ENCODE measurements around the gene APBA3.

APBA3 gene

GRCh38 chr19:3750211-3750610 lies 11.3 kb downstream of the APBA3 start:
- H3K27ac ChIP-seq (replicated peaks) = no peak overlapping the region
- no peaks in the 10 kb centered on the region for H3K27me3 ChIP-seq (ENCODE audit: insufficient read depth, poor library complexity, severe bottlenecking)
- no peak overlapping the region for H3K4me3 ChIP-seq (replicated peaks; ENCODE audit: insufficient read depth, low read length)
- no peak for DNase-seq (ENCODE audit: low read depth in 1 of 2, low spot score in 1 of 2)
- TF ChIP-seq GABPA (IDR thresholded peaks at IDR 0.05; ENCODE audit: low read depth) (no peak), REST (IDR thresholded peaks at IDR 0.05; ENCODE audit: insufficient replicate concordance, low read depth) (no peak), POLR2AphosphoS5 (IDR thresholded peaks at IDR 0.05; ENCODE audit: low read depth) (no peak), CTCF (IDR thresholded peaks at IDR 0.05; ENCODE audit: insufficient read depth, low read length) (no peak), SPI1 (IDR thresholded peaks at IDR 0.05; ENCODE audit: borderline replicate concordance, low read depth) (no peak)

GRCh38 chr19:3748965-3749364 lies 12.5 kb downstream of the APBA3 start:
- no peak overlapping the region for H3K27ac ChIP-seq (replicated peaks)
- no peak for TF ChIP-seq POLR2AphosphoS5 (IDR thresholded peaks at IDR 0.05; ENCODE audit: low read depth)
- no peak for TF ChIP-seq SPI1 (IDR thresholded peaks at IDR 0.05; ENCODE audit: borderline replicate concordance, low read depth)
- no peak for TF ChIP-seq REST (IDR thresholded peaks at IDR 0.05; ENCODE audit: insufficient replicate concordance, low read depth)
- TF ChIP-seq CTCF (IDR thresholded peaks at IDR 0.05; ENCODE audit: insufficient read depth, low read length) = no peak
- TF ChIP-seq GABPA (IDR thresholded peaks at IDR 0.05; ENCODE audit: low read depth) = no peak
- H3K27me3 ChIP-seq (ENCODE audit: insufficient read depth, poor library complexity, severe bottlenecking) = no peaks in the 10 kb centered on the region
- H3K4me3 ChIP-seq (replicated peaks; ENCODE audit: insufficient read depth, low read length) = no peak overlapping the region
- no peak for DNase-seq (ENCODE audit: low read depth in 1 of 2, low spot score in 1 of 2)

GRCh38 chr19:3746371-3747056 lies 15.0 kb downstream of the APBA3 start:
- TF ChIP-seq POLR2AphosphoS5 (IDR thresholded peaks at IDR 0.05; ENCODE audit: low read depth) (no peak), GABPA (IDR thresholded peaks at IDR 0.05; ENCODE audit: low read depth) (no peak), SPI1 (IDR thresholded peaks at IDR 0.05; ENCODE audit: borderline replicate concordance, low read depth) (no peak), REST (IDR thresholded peaks at IDR 0.05; ENCODE audit: insufficient replicate concordance, low read depth) (no peak), CTCF (IDR thresholded peaks at IDR 0.05; ENCODE audit: insufficient read depth, low read length) (no peak)
- Histone ChIP-seq H3K27ac (replicated peaks) (no peak overlapping the region), H3K4me3 (replicated peaks; ENCODE audit: insufficient read depth, low read length) (no peak overlapping the region), H3K27me3 (ENCODE audit: insufficient read depth, poor library complexity, severe bottlenecking) (no peaks in the 10 kb centered on the region)
- DNase-seq (ENCODE audit: low read depth in 1 of 2, low spot score in 1 of 2) = no peak

All from HL-60 (cell line).